Endothelial cell of umbilical vein (primary cell): ENCODE data around the gene ADARB2. TPM values are rescaled to one million over a fixed set of nuclear protein-coding genes. Genes with fewer than 3 reads are reported as not detected.

Source experiments
- BruUV-seq: library from RNA; stranded (reverse); fragments of 400-500 nt; replicated peaks from 2 replicates; lab custom pipeline; 2021; lab: Mats Ljungman, UMichigan
- CTCF ChIA-PET: fragments of 300-600, 350-600 bp; sonication (Branson Sonifier 250); formaldehyde crosslinking; loops from one replicate; lab custom pipeline; 2021; ENCODE audit warnings: antibody characterized with exemption, inconsistent platforms; lab: Charles Lee
- POLR2A ChIA-PET: fragments of 300-600, 350-600 bp; sonication (Branson Sonifier 250); formaldehyde crosslinking; loops from one replicate; lab custom pipeline; 2021; ENCODE audit warnings: antibody characterized with exemption, inconsistent platforms; lab: Charles Lee
- DNase-seq: peaks from one replicate; pipeline ENCODE4 v3.0.0-alpha.2; 2011; ENCODE audit warnings: low read depth, low spot score
- FAIRE-seq: peaks from 2 replicates; lab custom pipeline; 2011; peaks lifted over from hg19 to GRCh38; lab: Jason Lieb, UNC
- H2AFZ ChIP-seq: 2 replicates; pipeline ENCODE4 v1.6.0; 2012; ENCODE audit warnings: low read depth, low read length, control low read depth, inconsistent platforms
- H3K27ac ChIP-seq: 2 replicates; pipeline ENCODE4 v1.5.1; 2011; ENCODE audit warnings: low read depth, mild to moderate bottlenecking, control low read depth, low read length, moderate library complexity; ENCODE audit not compliant: insufficient read depth
- H3K27me3 ChIP-seq, 2 experiments: 2 replicates each; pipeline versions ENCODE4 v1.6.0 to v1.6.1; 2011; ENCODE audit warnings: low read length in 2 of 2, mixed read lengths in 1 of 2; ENCODE audit not compliant: control insufficient read depth in 2 of 2, insufficient read depth in 2 of 2
- H3K36me3 ChIP-seq, 2 experiments: 2 replicates in 1 of 2; 3 replicates in 1 of 2; pipeline ENCODE4 v1.5.1; 2011; ENCODE audit warnings: low read length in 2 of 2, mild to moderate bottlenecking in 1 of 2, moderate library complexity in 1 of 2; ENCODE audit not compliant: control insufficient read depth in 2 of 2, insufficient read depth in 2 of 2; ENCODE audit errors: extremely low read depth in 1 of 2
- H3K4me1 ChIP-seq: 3 replicates; pipeline ENCODE4 v1.5.1; 2011; ENCODE audit warnings: mild to moderate bottlenecking, low read length; ENCODE audit not compliant: control insufficient read depth, insufficient read depth; ENCODE audit errors: extremely low read depth
- H3K4me2 ChIP-seq: 2 replicates; pipeline ENCODE4 v1.6.1; 2011; ENCODE audit warnings: low read length, control low read depth, mixed read lengths; ENCODE audit not compliant: insufficient read depth
- H3K4me3 ChIP-seq, 3 experiments: fragments of 200-600 bp in 1 of 3; sonication (generic), shearing (Covaris generic) in 1 of 3; replicated peaks in 1 of 3; 2 replicates each; pipeline ENCODE4 v1.5.1; 2011 to 2016; ENCODE audit warnings: control low read depth in 3 of 3, low read length in 3 of 3, mild to moderate bottlenecking in 2 of 3, inconsistent platforms in 1 of 3, low read depth in 1 of 3, moderate library complexity in 1 of 3; ENCODE audit not compliant: insufficient read depth in 1 of 3
- H3K79me2 ChIP-seq: 2 replicates; pipeline ENCODE4 v1.6.0; 2012; ENCODE audit warnings: low read length, inconsistent platforms; ENCODE audit not compliant: control insufficient read depth, insufficient read depth
- H3K9ac ChIP-seq: replicated peaks from 2 replicates; pipeline ENCODE3; 2011; ENCODE audit warnings: low read length, control low read depth; ENCODE audit not compliant: insufficient read depth; ENCODE audit errors: extremely low read depth
- H3K9me1 ChIP-seq: replicated peaks from 3 replicates; pipeline ENCODE4 v1.6.0; 2011; ENCODE audit warnings: mild to moderate bottlenecking, low read length; ENCODE audit not compliant: control insufficient read depth, insufficient read depth; ENCODE audit errors: extremely low read depth
- H3K9me3 ChIP-seq: replicated peaks from 2 replicates; pipeline ENCODE4 v1.5.1; 2012; ENCODE audit warnings: low read length, inconsistent platforms; ENCODE audit not compliant: control insufficient read depth, insufficient read depth
- H4K20me1 ChIP-seq: replicated peaks from 2 replicates; pipeline ENCODE3; 2011; ENCODE audit warnings: mild to moderate bottlenecking, low read length; ENCODE audit not compliant: control insufficient read depth, insufficient read depth; ENCODE audit errors: extremely low read depth
- CTCF ChIP-seq, 2 donors: IDR thresholded peaks; 1 replicate in 1 of 2; 2 replicates in 1 of 2; pipeline ENCODE4 v1.5.1; 2011; ENCODE audit warnings: low read length in 2 of 2, mild to moderate bottlenecking in 2 of 2, moderate library complexity in 2 of 2, control low read depth in 1 of 2, inconsistent platforms in 1 of 2, low read depth in 1 of 2; ENCODE audit not compliant: insufficient read depth in 1 of 2; ENCODE audit errors: extremely low read depth in 1 of 2
- EZH2 ChIP-seq: IDR thresholded peaks from 2 replicates; pipeline ENCODE4 v1.6.1; 2012; ENCODE audit warnings: borderline replicate concordance, low read depth, mild to moderate bottlenecking, moderate library complexity, low read length, inconsistent platforms; ENCODE audit not compliant: severe bottlenecking
- FOS ChIP-seq: IDR thresholded peaks from 2 replicates; pipeline ENCODE4 v1.6.1; 2011; ENCODE audit warnings: mild to moderate bottlenecking, low read length, moderate library complexity, borderline replicate concordance; ENCODE audit not compliant: insufficient read depth
- GATA2 ChIP-seq: IDR thresholded peaks from 2 replicates; pipeline ENCODE4 v1.7.0; 2011; ENCODE audit warnings: low read depth, mild to moderate bottlenecking, moderate library complexity, mixed read lengths, low read length; ENCODE audit not compliant: insufficient read length, insufficient read depth
- JUN ChIP-seq: IDR thresholded peaks from 2 replicates; pipeline ENCODE4 v1.6.1; 2011; ENCODE audit warnings: borderline replicate concordance, low read depth; ENCODE audit not compliant: insufficient read length, insufficient read depth
- MAX ChIP-seq: IDR thresholded peaks from 2 replicates; pipeline ENCODE4 v1.6.1; 2011; ENCODE audit not compliant: insufficient read depth, insufficient read length
- MYC ChIP-seq: IDR thresholded peaks from one replicate; pipeline ENCODE4 v1.6.1; 2011; ENCODE audit warnings: mild to moderate bottlenecking, low read depth, low read length
- POLR2A ChIP-seq: IDR thresholded peaks from 2 replicates; pipeline ENCODE4 v1.6.1; 2012; ENCODE audit warnings: low read depth, mild to moderate bottlenecking, control low read depth, low read length
- POLR2AphosphoS5 ChIP-seq: IDR thresholded peaks from 2 replicates; pipeline ENCODE4 v1.6.1; 2012; ENCODE audit warnings: low read depth, mild to moderate bottlenecking, control low read depth, low read length, moderate library complexity; ENCODE audit not compliant: insufficient read depth
- dilution Hi-C: fragments of 300-500 bp; cut with MboI; formaldehyde crosslinking; loops from one replicate; pipeline ENCODE4 v1.15.0; 2019; ENCODE audit warnings: low sequenced_read_pairs; ENCODE audit not compliant: extremely low pct_ligation_motif_present
- intact Hi-C: fragments of 100-400 bp; cut with micrococcal nuclease; formaldehyde crosslinking; loops from one replicate; pipeline ENCODE4 v1.10.0; 2022
- polyA plus RNA-seq, 4 experiments: library from polyadenylated mRNA; depleted of rRNA in 3 of 4; stranded (reverse) in 3 of 4; unstranded in 1 of 4; fragments of >200 nt; gene quantifications; 2 replicates each; pipeline versions ENCODE4 v1.2.1 to v1.2.3, GENCODE V29; 2011 to 2012; ENCODE audit warnings: missing spikeins in 1 of 4
- total RNA-seq: library from RNA; stranded (reverse); gene quantifications from 2 replicates; pipeline ENCODE4 v1.2.3, GENCODE V29; 2021

Gene ADARB2
- total and polyA plus RNA-seq, 2 donors (not counting 3 experiments of a cell fraction or from before 2014, with no cell fraction given) = not detected

- Histone ChIP-seq H4K20me1 (no peaks in the 10 kb centered on the region), H3K27ac (no peak overlapping the region), H3K27me3 (no peaks in the 10 kb centered on the region), H3K9ac (no peak overlapping the region), H3K9me1 (no peaks in the 10 kb centered on the region), H2AFZ (no peak overlapping the region), H3K79me2 (no peaks in the 10 kb centered on the region), H3K9me3 (no peaks in the 10 kb centered on the region), H3K4me3 (no peak overlapping the region), H3K4me1 (no peaks in the 10 kb centered on the region), H3K4me2 (no peak overlapping the region), H3K36me3 (no peaks in the 10 kb centered on the region)
- BruUV-seq = no TSS peak
- DNase-seq (no peak), FAIRE-seq (no peak)
- dilution Hi-C loops = no loop called here
- ChIA-PET CTCF (no interaction called here), POLR2A (no interaction called here)
- intact Hi-C loops = no loop called here
- TF ChIP-seq JUN (no peak), MAX (no peak), FOS (no peak), MYC (no peak), CTCF (IDR thresholded peaks at IDR 0.05; ENCODE audit: extremely low read depth in 1 of 2, insufficient read depth in 1 of 2, low read depth in 1 of 2, low read length in 2 of 2) (no peak), GATA2 (no peak), POLR2AphosphoS5 (no peak), EZH2 (no peak), POLR2A (no peak)
These were observed 464.6 kb downstream of the ADARB2 start for GRCh38 chr10:1272777-1273161.
